GM18868 (cell line): ENCODE results near the gene FOXP2.

Source experiments
- ATAC-seq: cut with Tn5 transposase; IDR thresholded peaks from one replicate; pipeline ENCODE4 v1.9.1; 2021; ENCODE audit warnings: mild to moderate bottlenecking, moderate library complexity; ENCODE audit not compliant: unreplicated experiment

The FOXP2 gene

DNA sequence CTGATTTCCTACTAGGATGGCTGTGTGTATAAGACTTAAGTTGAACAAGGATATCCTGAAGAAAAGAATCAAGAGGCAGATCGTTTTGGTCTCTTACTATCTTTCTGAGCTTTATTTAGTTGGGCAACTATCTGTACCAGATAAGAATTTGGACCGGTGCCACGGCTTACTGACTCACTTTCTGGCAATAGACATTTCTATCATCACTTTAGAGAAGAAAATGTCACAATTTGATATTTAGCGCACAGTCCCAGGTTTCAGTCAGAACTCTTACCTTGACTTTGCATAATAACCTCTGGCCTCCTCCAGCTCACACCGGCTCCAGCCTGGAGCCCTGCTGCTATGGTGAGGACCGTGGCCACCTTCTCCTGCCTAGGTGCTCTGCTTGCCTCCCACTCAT lies 289.1 kb downstream of the FOXP2 start:
- ATAC-seq: no peak

DNA sequence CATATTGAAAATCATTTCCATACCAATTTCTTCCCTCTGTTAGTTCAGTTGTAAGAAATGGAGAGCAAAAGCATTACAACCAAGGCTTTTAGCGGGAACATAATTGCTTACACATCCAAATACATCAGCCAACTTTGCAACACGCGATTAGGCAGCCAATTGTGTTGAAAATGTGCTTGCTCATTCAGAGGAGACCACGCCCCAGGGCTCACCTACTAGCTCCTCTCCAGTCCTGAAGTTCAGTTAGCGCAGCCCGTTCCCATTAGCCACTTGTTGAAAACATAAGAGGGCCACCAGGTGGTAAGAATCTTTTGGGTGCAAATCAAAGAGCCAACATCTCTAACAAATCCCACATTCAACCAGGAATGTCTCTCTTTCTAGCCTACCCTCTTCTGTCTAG lies 294.0 kb downstream of the FOXP2 start:
- ATAC-seq: no peak

DNA sequence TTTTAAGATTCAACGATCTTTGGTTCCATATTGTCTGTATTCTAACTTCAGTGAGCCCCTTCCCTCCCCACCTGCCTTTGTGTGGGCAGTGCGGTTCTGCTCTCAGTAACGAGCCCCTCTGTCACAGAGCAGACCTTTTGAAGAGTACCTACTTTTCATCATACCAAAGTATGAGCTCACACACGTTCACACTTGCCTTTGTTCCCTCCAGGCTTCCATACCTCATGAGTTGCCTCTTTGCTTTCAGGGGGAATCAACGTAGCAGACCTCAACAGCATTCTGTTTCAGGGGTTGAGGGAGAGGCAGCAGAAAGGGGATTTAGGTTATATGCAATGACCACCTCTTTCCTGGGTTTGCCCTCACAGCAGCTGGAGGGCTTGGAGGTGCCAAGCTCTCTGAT lies 295.9 kb downstream of the FOXP2 start:
- no peak for ATAC-seq

DNA sequence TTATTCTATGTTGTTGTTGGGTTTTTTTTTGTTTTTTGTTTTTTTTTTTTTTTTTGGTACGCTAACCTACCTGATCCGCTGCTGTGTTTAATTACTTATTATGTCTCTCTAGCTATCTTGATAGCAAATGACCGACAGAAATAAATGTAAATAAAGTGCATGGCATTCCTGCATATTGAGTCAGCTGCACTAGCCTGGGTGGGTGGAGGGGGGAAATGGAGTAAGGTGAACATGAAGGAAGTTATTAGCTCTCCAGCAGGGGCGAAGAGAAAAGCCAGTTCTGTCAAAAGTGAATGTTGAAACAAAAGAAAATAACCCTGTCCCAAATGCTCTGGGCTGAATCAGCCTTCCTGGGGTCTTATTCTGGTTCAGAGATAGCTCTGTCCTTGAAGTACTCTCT lies 296.6 kb downstream of the FOXP2 start:
- no peak for ATAC-seq

DNA sequence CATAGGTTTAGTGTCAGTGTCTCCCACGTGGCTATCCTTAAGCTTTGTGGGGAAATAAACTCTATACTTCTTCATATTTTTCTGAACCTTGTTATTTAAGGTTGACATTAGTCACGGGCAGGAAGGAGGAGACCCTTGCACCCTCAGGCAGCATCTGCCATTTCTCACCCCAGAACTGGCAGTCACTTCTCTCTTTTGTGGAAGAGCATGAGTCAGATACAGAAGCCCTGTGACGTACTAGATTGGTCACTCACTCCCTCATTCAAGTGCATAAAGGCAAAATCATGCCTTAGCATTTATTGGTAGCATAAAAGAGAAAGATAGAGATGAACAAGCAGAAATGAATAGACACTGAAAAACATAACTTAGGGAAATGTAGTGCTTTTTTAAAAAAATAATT lies 301.3 kb downstream of the FOXP2 start:
- peak; percentile 43 for ATAC-seq

DNA sequence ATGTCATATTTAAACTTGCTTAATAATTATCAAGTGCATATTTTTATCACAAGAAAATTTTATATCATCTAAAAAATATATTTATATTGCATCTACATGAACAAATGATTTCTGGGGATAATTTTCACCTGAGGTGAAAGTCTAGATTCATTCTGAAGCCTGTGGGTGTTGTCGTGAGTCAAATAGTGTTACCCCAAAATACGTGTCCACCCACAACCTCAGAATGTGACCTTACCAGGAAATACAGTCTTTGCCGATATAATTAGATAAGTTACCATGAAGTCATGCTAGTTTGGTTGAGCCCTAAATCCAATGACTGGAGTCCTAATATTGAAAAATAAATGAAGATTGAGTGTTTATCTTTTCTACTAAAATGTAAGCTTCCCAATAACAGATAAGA lies 304.2 kb downstream of the FOXP2 start:
- ATAC-seq: peak; percentile 60

DNA sequence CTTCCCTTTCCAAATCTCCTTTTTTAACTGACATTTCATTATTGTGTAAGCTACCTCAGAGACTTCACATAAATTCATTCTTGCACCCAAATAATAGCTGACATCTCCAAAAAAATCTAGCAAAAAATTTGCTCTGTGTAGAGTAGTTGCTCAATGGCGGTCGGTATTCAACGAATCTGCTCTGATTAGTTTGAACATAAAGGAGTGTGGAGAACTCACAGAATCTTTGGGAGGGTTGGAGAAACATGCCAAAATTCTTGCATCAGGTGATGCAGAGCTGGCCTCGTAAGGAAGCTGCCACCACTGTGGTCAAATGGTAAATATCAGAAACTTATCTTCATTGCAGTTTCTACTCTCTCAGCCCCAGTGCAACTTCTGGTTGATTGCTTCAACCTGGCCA lies 306.1 kb downstream of the FOXP2 start:
- no peak for ATAC-seq

DNA sequence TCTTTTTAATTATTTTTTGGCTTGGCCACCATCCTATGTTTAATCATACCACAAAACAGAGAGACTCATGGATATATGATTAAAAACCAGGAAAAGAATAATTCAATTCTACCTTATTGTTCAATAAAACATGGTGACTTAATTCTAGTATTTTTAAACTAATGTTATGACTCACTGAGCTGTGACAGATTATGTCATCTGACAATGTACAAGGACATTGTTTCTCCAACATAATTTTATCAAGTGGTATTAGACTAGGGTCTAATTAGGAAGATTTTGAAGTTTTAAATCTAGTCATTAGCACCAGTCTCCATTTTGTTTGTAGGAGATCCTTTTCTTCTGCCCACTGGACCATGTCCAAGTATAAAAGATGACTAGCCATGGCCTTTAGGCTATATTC lies 307.9 kb downstream of the FOXP2 start:
- ATAC-seq: peak; percentile 32

DNA sequence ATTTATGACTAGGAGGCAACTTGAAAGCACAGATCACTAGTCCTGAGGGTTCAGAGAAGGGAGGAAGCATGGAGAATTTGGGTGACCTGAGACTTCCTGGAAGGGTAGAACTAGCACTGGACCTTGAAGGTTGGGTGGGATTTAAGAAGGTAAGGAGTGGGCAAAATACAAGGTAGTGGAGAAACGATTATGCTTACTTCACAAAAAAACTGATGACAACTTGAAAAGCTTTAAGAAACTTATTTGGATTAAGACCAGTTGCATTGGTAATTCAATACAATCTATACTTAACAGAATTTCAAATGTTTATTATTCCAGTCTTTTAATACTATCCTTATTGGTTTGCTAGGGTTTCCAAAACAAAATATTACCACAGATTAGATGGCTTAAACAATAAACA lies 308.7 kb downstream of the FOXP2 start:
- ATAC-seq: no peak

DNA sequence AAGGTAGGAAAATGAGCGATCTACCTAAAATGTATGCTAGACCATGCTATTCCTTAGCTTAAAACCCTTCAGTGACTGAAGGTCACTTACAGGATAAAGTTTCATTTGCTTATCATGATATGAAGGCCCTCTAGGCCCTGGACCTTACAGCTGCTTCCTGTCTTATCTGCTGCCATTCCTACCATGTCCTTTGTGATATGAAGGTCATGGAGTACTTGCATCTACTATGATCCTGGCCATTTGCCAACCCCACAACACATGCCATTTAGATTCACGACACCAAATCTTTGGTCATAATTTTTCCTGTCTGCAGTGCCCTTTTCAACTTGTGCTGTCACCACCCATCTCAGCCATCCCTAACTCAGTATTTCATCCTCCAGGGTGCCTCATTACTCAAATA lies 325.5 kb downstream of the FOXP2 start:
- no peak for ATAC-seq

DNA sequence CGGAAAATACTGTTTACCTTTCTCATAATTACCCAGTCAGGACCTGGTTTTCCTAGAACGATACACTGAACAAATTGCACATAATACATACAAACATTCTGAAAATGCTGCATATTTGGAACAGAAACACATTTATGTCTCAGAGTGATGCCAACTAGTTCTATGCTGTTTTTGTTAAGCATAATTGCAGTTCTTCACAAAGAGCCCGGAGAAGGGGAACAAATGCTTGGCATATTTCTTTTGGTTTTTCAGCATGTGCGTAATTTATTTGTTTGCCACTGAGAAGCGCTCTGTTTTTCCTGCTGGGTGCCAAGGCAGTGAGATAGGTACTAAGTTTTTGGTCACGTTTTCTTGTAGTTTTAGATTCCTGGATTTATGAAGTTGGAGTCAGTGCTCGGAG lies 326.3 kb downstream of the FOXP2 start:
- no peak for ATAC-seq

DNA sequence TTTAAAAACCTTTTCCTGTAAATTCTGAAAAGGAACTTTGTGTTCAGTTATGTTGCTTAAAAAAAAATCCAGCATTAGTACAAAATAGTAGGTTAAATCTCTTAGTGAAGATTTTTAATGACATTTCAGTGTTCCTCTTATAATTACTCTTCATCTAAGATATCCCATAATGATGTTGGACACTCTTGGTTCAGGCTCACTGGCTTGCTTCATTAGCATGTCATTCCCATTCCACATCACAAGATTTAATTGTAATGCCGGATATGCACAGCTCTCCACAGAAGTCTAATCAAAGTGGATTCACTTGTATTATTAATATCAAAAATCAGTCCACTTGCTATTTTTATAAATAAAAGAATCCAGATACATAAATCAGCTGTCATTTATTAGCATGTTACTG lies 327.3 kb downstream of the FOXP2 start:
- ATAC-seq: no peak
